Endometrial microvascular endothelial cells (primary cell): Measurements from ENCODE around the gene ZNF799. TPM values are rescaled to one million over a fixed set of nuclear protein-coding genes. Genes with fewer than 3 reads are reported as not detected.
"Not testable (repeated sequence)": the region's sequence is repeated elsewhere in the genome, so short reads cannot be mapped to it uniquely, and the experiment has no call there.

Source experiments
- in situ Hi-C: cut with HindIII; loops from 2 replicates; pipeline ENCODE4 v1.10.0; 2017; ENCODE audit warnings: low sequenced_read_pairs, low pct_unique_long_range_greater_than_20kb; ENCODE audit errors: inconsistent ontology term
- total RNA-seq: library from RNA; depleted of rRNA; stranded (reverse); fragments of >200 nt; gene quantifications from one replicate; pipeline ENCODE4 v1.2.3, GENCODE V29; 2015; ENCODE audit errors: inconsistent ontology term

The ZNF799 gene
- total RNA-seq, 1 donor from 2014 or later, result 5.3 TPM

GRCh38 chr19:12365236-12366162 is 35.6 kb downstream of the ZNF799 start, which contains the start of gene ZNF442:
Gene ZNF442, minus strand, starts transcription at chr19:12365683. Its CDS starts 2,052 bp downstream, at chr19:12363631.
- in situ Hi-C loops, result no loop called here

GRCh38 chr19:12364391-12365235 is 36.5 kb downstream of the ZNF799 start:
- in situ Hi-C loops, result no loop called here

- in situ Hi-C loops, result not testable (repeated sequence)
Measured at GRCh38 chr19:12362236-12362635, 38.8 kb downstream of the ZNF799 start.

- in situ Hi-C loops, result no loop called here
Measured at GRCh38 chr19:12353375-12353774, 47.7 kb downstream of the ZNF799 start.

GRCh38 chr19:12350890-12351197 is 50.2 kb downstream of the ZNF799 start:
- in situ Hi-C loops, result no loop called here

GRCh38 chr19:12350185-12350889 is 50.7 kb downstream of the ZNF799 start:
- in situ Hi-C loops, result no loop called here

- in situ Hi-C loops, result no loop called here
Measured at GRCh38 chr19:12346896-12347295, 54.2 kb downstream of the ZNF799 start.

- in situ Hi-C loops, result no loop called here
Measured at GRCh38 chr19:12345197-12345596, 55.9 kb downstream of the ZNF799 start.

Other genes starting within 250 kb of the ZNF799 start
- gene ZNF625, start 244.5 kb downstream of the ZNF799 start, total RNA-seq, result 1.9 TPM
- gene ZNF136, start 238.2 kb downstream of the ZNF799 start, total RNA-seq, result 2.0 TPM
- gene ZNF44, start 106.4 kb downstream of the ZNF799 start, total RNA-seq, result 3.3 TPM
- not detected for gene ZNF563, start 67.6 kb downstream of the ZNF799 start, total RNA-seq
- gene ZNF442, start 35.6 kb downstream of the ZNF799 start, total RNA-seq, result 0.09 TPM
- 3.7 TPM for gene ZNF443, start 39.8 kb upstream of the ZNF799 start, total RNA-seq
- gene ZNF709, start 83.5 kb upstream of the ZNF799 start, total RNA-seq, result 2.6 TPM
- 2.9 TPM for gene ZNF564, start 150.2 kb upstream of the ZNF799 start, total RNA-seq
- 3.2 TPM for gene ZNF490, start 209.5 kb upstream of the ZNF799 start, total RNA-seq
- gene ZNF791, start 209.6 kb upstream of the ZNF799 start, total RNA-seq, result 10.0 TPM